HCT116 (cell line): ENCODE measurements around the gene TUBA4B. TPM values are rescaled to one million over a fixed set of nuclear protein-coding genes. Genes with fewer than 3 reads are reported as not detected.

Experiments
- ATF3 ChIP-seq: IDR thresholded peaks from 2 replicates; pipeline ENCODE4 v1.6.1; 2012
- FOSL1 ChIP-seq: IDR thresholded peaks from 2 replicates; pipeline ENCODE4 v1.6.1; 2012; ENCODE audit warnings: low read depth
- POLR2A ChIP-seq: IDR thresholded peaks from 2 replicates; pipeline ENCODE4 v1.7.0; 2011; ENCODE audit warnings: borderline replicate concordance; ENCODE audit not compliant: insufficient read depth, insufficient read length; ENCODE audit errors: extremely low read depth
- POLR2AphosphoS5 ChIP-seq: IDR thresholded peaks from 2 replicates; pipeline ENCODE4 v1.6.1; 2011; ENCODE audit warnings: mild to moderate bottlenecking, low read depth, low read length, moderate library complexity
- SIN3A ChIP-seq: IDR thresholded peaks from 2 replicates; pipeline ENCODE4 v1.6.1; 2012; ENCODE audit warnings: low read depth
- SP1 ChIP-seq: IDR thresholded peaks from 2 replicates; pipeline ENCODE4 v1.6.1; 2012; ENCODE audit warnings: low read depth
- SRF ChIP-seq: IDR thresholded peaks from 2 replicates; pipeline ENCODE4 v1.6.1; 2012; ENCODE audit warnings: low read depth
- YY1 ChIP-seq: IDR thresholded peaks from 2 replicates; pipeline ENCODE4 v1.6.1; 2011; ENCODE audit warnings: low read length, low read depth, moderate library complexity, mild to moderate bottlenecking; ENCODE audit not compliant: insufficient replicate concordance; ENCODE audit errors: extremely low read depth
- ZBTB33 ChIP-seq: IDR thresholded peaks from 2 replicates; pipeline ENCODE4 v1.6.1; 2011; ENCODE audit warnings: mild to moderate bottlenecking, low read length, moderate library complexity; ENCODE audit not compliant: insufficient replicate concordance; ENCODE audit errors: extremely low read depth
- ZFX ChIP-seq: fragments of 450-650 bp; IDR thresholded peaks from 2 replicates; pipeline ENCODE4 v1.6.1; 2017
- total RNA-seq: library from RNA; stranded (reverse); gene quantifications from one replicate; pipeline ENCODE4 v1.2.1, GENCODE V29; 2021; ENCODE audit not compliant: unreplicated experiment
- TF ChIP-seq, protein P1 (sequence below): IDR thresholded peaks from 2 replicates; pipeline ENCODE4 v1.6.1; 2012; ENCODE audit warnings: low read depth

The TUBA4B gene
- total RNA-seq, 1 experiment from 2014 or later: not detected

DNA sequence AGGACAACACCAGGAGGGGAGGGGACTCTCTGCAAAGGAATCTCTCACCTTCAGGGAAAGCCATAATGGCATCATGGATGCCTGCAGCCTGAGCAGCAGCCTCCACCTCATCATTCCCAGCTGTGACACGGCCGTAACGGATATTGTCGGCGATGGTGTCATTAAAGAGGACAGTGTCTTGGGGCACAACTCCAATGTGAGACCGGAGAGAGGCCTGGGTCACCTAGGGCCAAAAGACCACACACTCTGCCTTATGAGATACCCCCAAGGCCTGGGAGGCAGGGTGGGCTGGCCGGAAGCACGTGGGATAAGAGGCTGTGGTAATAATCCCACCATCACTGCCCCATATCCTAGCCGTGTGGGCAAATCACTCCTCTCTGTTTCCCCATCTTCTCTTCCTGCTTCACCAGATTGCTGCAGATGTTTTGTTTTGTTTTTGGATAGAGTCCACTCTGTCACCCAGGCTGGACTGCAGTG is 42.1 kb upstream of the TUBA4B start (continued):
- no peak for TF ChIP-seq ZBTB33
- TF ChIP-seq ATF3: no peak
- TF ChIP-seq YY1: no peak
- no peak for TF ChIP-seq POLR2AphosphoS5
- no peak for TF ChIP-seq POLR2A
- no peak for TF ChIP-seq FOSL1
- TF ChIP-seq SIN3A: no peak
- no peak for TF ChIP-seq SP1
- TF ChIP-seq SRF: no peak
- no peak for TF ChIP-seq ZFX
- TF ChIP-seq, protein P1, sequence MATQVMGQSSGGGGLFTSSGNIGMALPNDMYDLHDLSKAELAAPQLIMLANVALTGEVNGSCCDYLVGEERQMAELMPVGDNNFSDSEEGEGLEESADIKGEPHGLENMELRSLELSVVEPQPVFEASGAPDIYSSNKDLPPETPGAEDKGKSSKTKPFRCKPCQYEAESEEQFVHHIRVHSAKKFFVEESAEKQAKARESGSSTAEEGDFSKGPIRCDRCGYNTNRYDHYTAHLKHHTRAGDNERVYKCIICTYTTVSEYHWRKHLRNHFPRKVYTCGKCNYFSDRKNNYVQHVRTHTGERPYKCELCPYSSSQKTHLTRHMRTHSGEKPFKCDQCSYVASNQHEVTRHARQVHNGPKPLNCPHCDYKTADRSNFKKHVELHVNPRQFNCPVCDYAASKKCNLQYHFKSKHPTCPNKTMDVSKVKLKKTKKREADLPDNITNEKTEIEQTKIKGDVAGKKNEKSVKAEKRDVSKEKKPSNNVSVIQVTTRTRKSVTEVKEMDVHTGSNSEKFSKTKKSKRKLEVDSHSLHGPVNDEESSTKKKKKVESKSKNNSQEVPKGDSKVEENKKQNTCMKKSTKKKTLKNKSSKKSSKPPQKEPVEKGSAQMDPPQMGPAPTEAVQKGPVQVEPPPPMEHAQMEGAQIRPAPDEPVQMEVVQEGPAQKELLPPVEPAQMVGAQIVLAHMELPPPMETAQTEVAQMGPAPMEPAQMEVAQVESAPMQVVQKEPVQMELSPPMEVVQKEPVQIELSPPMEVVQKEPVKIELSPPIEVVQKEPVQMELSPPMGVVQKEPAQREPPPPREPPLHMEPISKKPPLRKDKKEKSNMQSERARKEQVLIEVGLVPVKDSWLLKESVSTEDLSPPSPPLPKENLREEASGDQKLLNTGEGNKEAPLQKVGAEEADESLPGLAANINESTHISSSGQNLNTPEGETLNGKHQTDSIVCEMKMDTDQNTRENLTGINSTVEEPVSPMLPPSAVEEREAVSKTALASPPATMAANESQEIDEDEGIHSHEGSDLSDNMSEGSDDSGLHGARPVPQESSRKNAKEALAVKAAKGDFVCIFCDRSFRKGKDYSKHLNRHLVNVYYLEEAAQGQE: no peak
- TF ChIP-seq, all 23 proteins: peak for 0
